K562 (cell line): ENCODE measurements around the gene MED15. TPM values are rescaled to one million over a fixed set of nuclear protein-coding genes. Genes with fewer than 3 reads are reported as not detected.
A peak's percentile ranks its signal among the peaks of the same experiment; 100 is the strongest.

Experiments
- ATAC-seq: fragments of 200-7000 bp; cut with Tn5 transposase; 3 replicates; pipeline ENCODE4 v1.9.1; 2020; ENCODE audit warnings: moderate library complexity
- BruUV-seq: library from RNA; stranded (reverse); fragments of 400-500 nt; replicated peaks from 2 replicates; lab custom pipeline; 2021; lab: Mats Ljungman, UMichigan
- CTCF ChIA-PET: fragments of 300-600 bp; formaldehyde crosslinking; extraction: SDS; loops from one replicate; lab custom pipeline; 2021; ENCODE audit warnings: low intra/inter-chr PET ratio; lab: Yijun Ruan, JAX
- POLR2A ChIA-PET: fragments of 300-600, 350-650 bp; sonication (Branson Sonifier 250); formaldehyde crosslinking; extraction: SDS; loops from one replicate; lab custom pipeline; 2021; ENCODE audit warnings: antibody characterized with exemption, inconsistent platforms; lab: Yijun Ruan, JAX
- DNase-seq, 4 experiments: peaks; one replicate each; pipeline versions ENCODE4 v3.0.0 to v3.0.0-alpha.2; 2011 to 2018; ENCODE audit warnings: low spot score in 3 of 4, mixed read lengths in 3 of 4; ENCODE audit errors: extremely low read depth in 1 of 4
- FAIRE-seq: peaks from 2 replicates; lab custom pipeline; 2011; peaks lifted over from hg19 to GRCh38; lab: Jason Lieb, UNC
- H2AFZ ChIP-seq: 2 replicates; pipeline ENCODE4 v1.6.0; 2011; ENCODE audit warnings: low read depth, low read length, control low read depth, inconsistent platforms
- H3K27ac ChIP-seq: fragments of 200-600 bp; 3 replicates; pipeline ENCODE4 v1.8.0; 2011; ENCODE audit warnings: low read depth, mild to moderate bottlenecking, control low read depth, inconsistent platforms, low read length, moderate library complexity, mixed read lengths; ENCODE audit errors: extremely low read depth
- H3K27me3 ChIP-seq, 2 experiments: fragments of 300-600 bp in 1 of 2; 2 replicates in 1 of 2; 3 replicates in 1 of 2; pipeline versions ENCODE4 v1.6.0 to v1.8.0; 2011; ENCODE audit warnings: inconsistent platforms in 2 of 2, low read length in 2 of 2, mild to moderate bottlenecking in 1 of 2, mixed read lengths in 1 of 2, moderate library complexity in 1 of 2; ENCODE audit not compliant: control insufficient read depth in 2 of 2, insufficient read depth in 2 of 2
- H3K36me3 ChIP-seq: fragments of 300-600 bp; 3 replicates; pipeline ENCODE4 v1.8.0; 2011; ENCODE audit warnings: mild to moderate bottlenecking, low read length, inconsistent platforms; ENCODE audit not compliant: control insufficient read depth, insufficient read depth
- H3K4me1 ChIP-seq, 2 experiments: fragments of 200-600 bp in 1 of 2; replicated peaks in 1 of 2; 2 replicates in 1 of 2; 3 replicates in 1 of 2; pipeline versions ENCODE4 v1.5.1 to v1.8.0; 2011; ENCODE audit warnings: inconsistent platforms in 2 of 2, low read length in 2 of 2, mild to moderate bottlenecking in 1 of 2, mixed read lengths in 1 of 2, moderate library complexity in 1 of 2; ENCODE audit not compliant: control insufficient read depth in 2 of 2, insufficient read depth in 2 of 2
- H3K4me2 ChIP-seq: 2 replicates; pipeline ENCODE4 v1.6.1; 2011; ENCODE audit warnings: low read length, control low read depth, inconsistent platforms, mixed read lengths; ENCODE audit not compliant: insufficient read depth
- H3K4me3 ChIP-seq: fragments of 200-600 bp; sonication (generic), shearing (Covaris generic); 2 replicates; pipeline ENCODE4 v1.5.1; 2016; ENCODE audit warnings: control low read depth, inconsistent platforms
- H3K79me2 ChIP-seq: fragments of 200-600 bp; 3 replicates; pipeline ENCODE4 v1.8.0; 2011; ENCODE audit warnings: low read length, inconsistent platforms; ENCODE audit not compliant: control insufficient read depth, insufficient read depth
- H3K9ac ChIP-seq, 2 experiments: 2 replicates each; pipeline versions ENCODE4 v1.6.0 to v1.6.1; 2011; ENCODE audit warnings: low read depth in 2 of 2, low read length in 2 of 2, control low read depth in 1 of 2, inconsistent platforms in 1 of 2, mild to moderate bottlenecking in 1 of 2, mixed read lengths in 1 of 2; ENCODE audit not compliant: insufficient read depth in 1 of 2
- H3K9me1 ChIP-seq: one replicate; pipeline ENCODE4 v1.6.0; 2011; ENCODE audit warnings: inconsistent platforms, mild to moderate bottlenecking, low read length, moderate library complexity; ENCODE audit not compliant: control insufficient read depth, insufficient read depth
- H3K9me3 ChIP-seq: replicated peaks from 2 replicates; pipeline ENCODE4 v1.5.1; 2011; ENCODE audit warnings: low read depth, low read length, inconsistent platforms; ENCODE audit not compliant: control insufficient read depth, insufficient read depth
- H4K20me1 ChIP-seq: replicated peaks from 2 replicates; pipeline ENCODE4 v1.6.1; 2011; ENCODE audit warnings: low read length, inconsistent platforms, mixed read lengths; ENCODE audit not compliant: control insufficient read depth, insufficient read depth
- CEBPB ChIP-seq: fragments of 450-650 bp; IDR thresholded peaks from 2 replicates; pipeline ENCODE4 v1.6.1; 2016; ENCODE audit warnings: missing genetic modification characterization, missing compliant biosample characterization
- CEBPG ChIP-seq, 3 experiments: fragments of 200-800 bp in 1 of 3; sonication (Bioruptor generic) in 1 of 3; sonication (generic) in 1 of 3; formaldehyde crosslinking in 1 of 3; IDR thresholded peaks in 2 of 3; conservative IDR thresholded peaks in 1 of 3; 2 replicates each; pipeline versions ENCODE4 v1.6.1 to v1.8.0; 2016 to 2022; ENCODE audit warnings: missing compliant biosample characterization in 2 of 3, missing genetic modification characterization in 2 of 3, mild to moderate bottlenecking in 1 of 3, missing genetic modification reagents in 1 of 3
- EHMT2 ChIP-seq: fragments of 450-650 bp; IDR thresholded peaks from 2 replicates; pipeline ENCODE4 v1.6.1; 2018; ENCODE audit warnings: antibody characterized with exemption
- ELF1 ChIP-seq: fragments of 200-800 bp; sonication (Bioruptor generic); IDR thresholded peaks from 2 replicates; pipeline ENCODE4 v1.6.1; 2016; ENCODE audit warnings: missing genetic modification characterization, missing compliant biosample characterization
- HNRNPH1 ChIP-seq: fragments of 200-400 bp; formaldehyde crosslinking; optimal IDR thresholded peaks from 2 replicates; pipeline ENCODE3; 2017; ENCODE audit warnings: low read depth, mild to moderate bottlenecking, low read length, moderate library complexity
- MAX ChIP-seq: sonication (generic); formaldehyde crosslinking; IDR thresholded peaks from 2 replicates; pipeline ENCODE4 v1.9.0; 2022; ENCODE audit warnings: mild to moderate bottlenecking, missing genetic modification reagents
- MXI1 ChIP-seq: IDR thresholded peaks from 2 replicates; pipeline ENCODE4 v1.6.1; 2011; ENCODE audit warnings: low read depth, mild to moderate bottlenecking, improper control_type of control experiment, low read length
- SAFB ChIP-seq: fragments of 200-400 bp; formaldehyde crosslinking; IDR thresholded peaks from 2 replicates; pipeline ENCODE4 v1.6.1; 2017; ENCODE audit warnings: low read depth, low read length, borderline replicate concordance
- SRF ChIP-seq, 2 experiments: fragments of 250-450, 450-650 bp in 1 of 2; sonication (Bioruptor Pico) in 1 of 2; sonication (generic) in 1 of 2; formaldehyde crosslinking; IDR thresholded peaks; 2 replicates each; pipeline versions ENCODE4 v1.5.0 to v1.5.1; 2020 to 2022; ENCODE audit warnings: mild to moderate bottlenecking in 1 of 2, missing genetic modification reagents in 1 of 2
- STAT5B ChIP-seq: fragments of 250-450 bp; sonication (Bioruptor Pico); IDR thresholded peaks from 2 replicates; pipeline ENCODE4 v1.8.0; 2021; ENCODE audit warnings: mild to moderate bottlenecking, inconsistent platforms
- TAF7 ChIP-seq: fragments of 450-650 bp; IDR thresholded peaks from 2 replicates; pipeline ENCODE4 v1.6.1; 2016; ENCODE audit warnings: missing genetic modification characterization, missing compliant biosample characterization
- TRIM25 ChIP-seq: fragments of 450-650 bp; IDR thresholded peaks from 2 replicates; pipeline ENCODE4 v1.7.0; 2016; ENCODE audit warnings: borderline replicate concordance
- ZC3H8 ChIP-seq: fragments of 450-650 bp; IDR thresholded peaks from 2 replicates; pipeline ENCODE4 v1.6.1; 2017
- ZNF197 ChIP-seq: fragments of 200-800 bp; sonication (Bioruptor generic); IDR thresholded peaks from 2 replicates; pipeline ENCODE4 v1.6.1; 2016; ENCODE audit warnings: low read depth, missing genetic modification characterization, missing compliant biosample characterization
- ZNF384 ChIP-seq: IDR thresholded peaks from 2 replicates; pipeline ENCODE4 v1.6.1; 2012; ENCODE audit warnings: low read depth, low read length, improper control_type of control experiment
- ZNF609 ChIP-seq: sonication (generic); formaldehyde crosslinking; IDR thresholded peaks from 2 replicates; pipeline ENCODE4 v1.8.1; 2023; ENCODE audit warnings: missing genetic modification reagents, mild to moderate bottlenecking, borderline replicate concordance
- ZNF668 ChIP-seq: fragments of 250-450 bp; sonication (Bioruptor Pico); IDR thresholded peaks from 2 replicates; pipeline ENCODE4 v1.8.0; 2022; ENCODE audit warnings: mild to moderate bottlenecking, inconsistent platforms
- WGBS: fragments of 100-300 bp; shearing (Covaris generic); methylation state at CpG from one replicate; pipeline ENCODE4 v1.1.6; 2016; ENCODE audit warnings: low coverage, mixed read lengths; ENCODE audit not compliant: insufficient coverage; ENCODE audit errors: missing lambda C conversion rate; 5-methylcytosine and 5-hydroxymethylcytosine counted together
- in situ Hi-C: fragments of 300-500 bp; cut with MboI; formaldehyde crosslinking; loops from 4 replicates; pipeline ENCODE4 v1.15.0; 2018; ENCODE audit warnings: inconsistent platforms, mixed read lengths
- intact Hi-C: fragments of 100-400 bp; cut with micrococcal nuclease; formaldehyde crosslinking; loops from 2 replicates; pipeline ENCODE4 v1.14.2; 2022
- polyA plus RNA-seq, 8 experiments: library from polyadenylated mRNA; depleted of rRNA in 4 of 8; stranded (reverse) in 5 of 8; unstranded in 3 of 8; fragments of >200 nt; fragmentation: Nextera tagmentation in 2 of 8; fragmentation: Illumina TruSeq in 1 of 8; extraction: Ambion mirVana in 2 of 8; extraction: Trizol in 1 of 8; gene quantifications; 2 replicates each; pipeline versions ENCODE4 v1.2.1 to v1.2.3, GENCODE V29; 2011 to 2014; ENCODE audit warnings: inconsistent platforms in 1 of 8, missing spikeins in 1 of 8
- total RNA-seq, 7 experiments: library from RNA; depleted of rRNA in 6 of 7; stranded (reverse); fragments of >200 nt in 6 of 7; fragmentation: Illumina TruSeq in 2 of 7; extraction: Trizol in 2 of 7; gene quantifications; 2 replicates each; pipeline versions ENCODE4 v1.2.1 to v1.2.3, GENCODE V29; 2011 to 2021; ENCODE audit warnings: low replicate concordance in 1 of 7

Gene MED15
- total and polyA plus RNA-seq, 9 of the 15 experiments (the other 6 are each of a cell fraction or from before 2014, with no cell fraction given) = 4.0 to 271 (median 60.1) TPM

- FAIRE-seq (no peak), ATAC-seq (no peak)
- H3K4me2 ChIP-seq = no peak overlapping the region
- peaks cover 12% of the 10 kb centered on the region for H3K36me3 ChIP-seq
- H3K9me1 ChIP-seq = peaks cover 14% of the 10 kb centered on the region
- no TSS peak for BruUV-seq
- H3K9me3 ChIP-seq = no peaks in the 10 kb centered on the region
- in situ Hi-C loops = no loop called here
- no peak overlapping the region for H2AFZ ChIP-seq
- peaks cover 11 to 34% of the 10 kb centered on the region in 2 experiments for H3K4me1 ChIP-seq
- H3K4me3 ChIP-seq = no peak overlapping the region
- no peak overlapping the region for H3K27ac ChIP-seq
- POLR2A ChIA-PET = interaction anchor here (0.5 to 6.2 kb wide), 9 partner anchors 9 to 1461 kb away, joined by 3 to 74 read pairs (median 4); partner anchors contain the start of genes PPM1F and ZNF74
- TF ChIP-seq ZNF384 (no peak), ZC3H8 (no peak), HNRNPH1 (no peak), ZNF197 (CRISPR knock-in tag) (no peak), TAF7 (no peak), MAX (CRISPR knock-in tag) (no peak), SRF (CRISPR knock-in tag; IDR thresholded peaks at IDR 0.05) (no peak), ZNF609 (CRISPR knock-in tag) (no peak), STAT5B (0 out of 2 replicates have a peak, but pooled peaks have one; percentile 12), MXI1 (no peak), ZNF668 (0 out of 2 replicates have a peak, but pooled peaks have one; percentile 12), ELF1 (tag) (no peak), TRIM25 (no peak), SAFB (no peak), CEBPG (CRISPR knock-in tag; IDR thresholded peaks at IDR 0.05) (no peak), CEBPG (tag; conservative IDR thresholded peaks at IDR 0.05 in 1 of 2, IDR thresholded peaks at IDR 0.05 in 1 of 2) (peak in 1 of 2 experiments; percentile 80; a peak in 1 of 4 replicates), CEBPB (tag) (peak; percentile 92), EHMT2 (no peak)
- TF ChIP-seq, all 486 proteins: peak for 4
- no peak overlapping the region for H3K9ac ChIP-seq
- 59% methylated on average over 2 of the region's 2 CpGs for WGBS
- DNase-seq = no peak
- peaks cover 26% of the 10 kb centered on the region for H3K79me2 ChIP-seq
- H3K27me3 ChIP-seq = no peaks in the 10 kb centered on the region; a peak in 1 of 5 replicates
- intact Hi-C loops = no loop called here
- H4K20me1 ChIP-seq = peaks cover 49% of the 10 kb centered on the region
- CTCF ChIA-PET = no interaction called here
These were observed 16.1 kb upstream of the MED15 start for GRCh38 chr22:20491346-20491745.
